Amygdala (tissue), 56 donors: ENCODE measurements around the gene TRIP12.
"Not testable (repeated sequence)": the region's sequence is repeated elsewhere in the genome, so short reads cannot be mapped to it uniquely, and the experiment has no call there.

ENCODE experiments used
- DNase-seq, 56 donors: peaks; one replicate each; lab custom pipeline; 2025; lab: John Stamatoyannopoulos, UW

Gene TRIP12

DNA sequence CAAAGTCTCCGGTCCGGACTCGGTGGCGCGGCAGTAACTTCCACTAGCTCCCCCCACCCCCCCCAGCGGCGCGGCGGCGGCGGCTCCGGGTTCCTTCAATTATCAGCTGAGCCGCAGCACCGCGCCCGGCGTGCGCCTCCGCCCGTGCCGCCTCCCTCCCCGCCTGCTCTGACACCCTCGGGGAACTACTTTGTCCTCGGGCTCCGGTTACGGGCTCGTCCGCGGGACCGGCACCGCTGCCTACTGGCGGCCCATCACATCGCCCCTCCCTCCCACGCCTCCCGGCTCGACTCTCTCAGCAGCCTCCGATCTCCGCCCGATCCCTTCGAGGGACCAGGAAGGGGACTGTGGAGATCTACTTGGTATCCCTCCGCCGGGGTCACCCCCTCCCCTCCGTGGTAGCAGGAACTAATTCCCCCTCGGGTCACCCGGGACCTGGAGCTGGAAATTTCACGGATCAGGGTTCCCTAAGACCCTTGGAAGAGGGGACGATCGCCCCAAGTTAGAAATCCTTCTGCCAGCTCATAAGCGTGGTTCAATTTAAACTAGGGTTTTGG is at the start of gene TRIP12:
Gene TRIP12 (minus strand): TSS at position 118 of the 557 bp plus-strand sequence. CDS start 41,930 bp downstream, outside the sequence.
- DNase-seq, result peak; percentile 58 to 99 (median 92)

DNA sequence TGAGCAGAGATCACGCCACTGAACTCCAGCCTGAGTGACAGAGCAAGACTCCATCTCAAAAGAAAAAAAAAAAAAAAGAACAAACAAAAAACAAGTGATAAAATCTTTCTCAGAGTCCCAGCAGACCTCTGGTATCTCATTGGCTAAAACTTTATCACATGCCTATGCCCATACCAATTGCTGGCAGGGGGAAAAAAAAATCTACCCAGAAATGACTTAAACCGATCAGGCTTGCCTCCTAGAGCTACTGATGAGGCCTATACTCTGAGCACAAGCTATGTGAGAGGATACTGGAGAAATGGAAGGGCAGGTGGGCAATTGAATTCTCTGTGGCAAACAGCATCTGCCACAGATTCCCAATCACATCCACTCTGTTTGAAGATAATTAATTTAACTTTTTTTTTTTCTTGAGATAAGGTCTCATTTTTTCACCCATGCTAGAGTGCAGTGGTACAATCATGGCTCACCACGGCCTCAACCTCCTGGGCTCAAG is 49.5 kb upstream of the TRIP12 start:
- DNase-seq, result no peak

DNA sequence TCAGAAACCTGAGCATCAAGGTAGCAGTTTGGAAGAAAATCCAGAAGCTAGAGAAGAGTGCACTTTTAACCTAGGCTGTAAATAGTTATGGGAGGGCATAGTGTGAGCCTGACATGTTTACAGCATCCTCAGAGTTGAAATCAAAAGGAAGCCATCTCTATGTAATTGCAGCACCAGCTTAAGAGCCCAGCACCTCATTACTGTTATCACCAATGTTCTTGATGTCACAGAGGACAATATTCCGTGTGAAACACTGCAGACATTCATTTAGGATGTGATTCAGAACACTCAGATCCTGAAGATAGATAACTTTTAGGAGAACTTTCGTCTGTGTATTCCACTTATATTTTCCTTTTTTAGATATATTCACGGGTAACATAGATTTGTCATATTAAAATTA is 48.6 kb upstream of the TRIP12 start:
- no peak for DNase-seq

DNA sequence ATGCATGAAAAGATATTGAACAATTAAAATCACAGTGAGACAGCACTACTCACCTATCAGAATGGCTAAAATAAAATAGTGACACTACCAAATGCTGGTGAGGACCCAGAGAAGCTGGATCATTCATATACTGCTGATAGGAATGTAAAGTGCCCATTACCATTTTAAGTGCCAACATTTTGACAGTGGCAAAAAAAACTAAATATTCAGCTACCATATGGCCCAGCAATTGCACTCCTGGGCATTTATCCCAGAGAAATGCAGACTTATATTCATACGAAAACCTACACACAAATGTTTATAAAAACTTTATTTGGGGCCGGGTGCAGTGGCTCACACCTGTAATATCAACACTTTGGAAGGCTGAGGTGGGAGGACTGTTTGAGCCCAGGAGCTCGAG is 48.1 kb upstream of the TRIP12 start:
- no peak for DNase-seq

DNA sequence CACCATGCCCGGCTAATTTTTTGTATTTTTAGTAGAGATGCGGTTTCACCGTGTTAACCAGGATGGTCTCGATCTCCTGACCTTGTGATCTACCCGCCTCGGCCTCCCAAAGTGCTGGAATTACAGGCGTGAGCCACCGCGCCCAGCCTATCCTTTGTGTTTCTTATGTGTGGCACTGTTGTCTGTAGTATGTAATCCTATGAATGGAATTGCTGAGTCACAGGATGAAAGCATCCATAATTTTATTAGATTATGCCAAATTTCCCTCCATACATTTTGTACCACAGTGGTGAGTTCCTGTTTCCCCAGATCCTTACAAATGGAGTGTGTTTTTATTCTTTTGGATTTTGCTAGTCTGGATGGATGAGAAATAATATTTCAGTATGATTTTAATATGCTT is 41.8 kb upstream of the TRIP12 start:
- DNase-seq, result not testable (repeated sequence)

DNA sequence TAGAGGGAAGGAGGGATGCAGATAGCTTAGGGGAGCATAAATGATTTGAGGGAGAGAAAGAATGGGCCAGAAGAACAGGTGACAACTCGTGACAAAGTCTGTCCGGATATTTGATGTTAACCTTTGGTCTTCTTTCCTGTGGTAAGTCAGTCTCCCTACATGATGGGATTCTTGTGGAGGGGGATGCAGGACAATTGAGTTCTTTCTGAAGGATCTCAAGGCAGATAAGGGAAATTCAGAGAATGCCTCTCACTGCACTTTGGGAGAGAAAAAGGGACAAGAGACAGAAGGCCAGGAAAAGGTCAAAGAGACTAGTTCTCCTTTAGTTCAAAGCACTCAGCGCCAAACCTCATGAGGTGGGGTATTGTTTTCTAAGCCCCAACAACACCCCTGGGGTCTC is 34.7 kb upstream of the TRIP12 start:
- DNase-seq, result no peak

DNA sequence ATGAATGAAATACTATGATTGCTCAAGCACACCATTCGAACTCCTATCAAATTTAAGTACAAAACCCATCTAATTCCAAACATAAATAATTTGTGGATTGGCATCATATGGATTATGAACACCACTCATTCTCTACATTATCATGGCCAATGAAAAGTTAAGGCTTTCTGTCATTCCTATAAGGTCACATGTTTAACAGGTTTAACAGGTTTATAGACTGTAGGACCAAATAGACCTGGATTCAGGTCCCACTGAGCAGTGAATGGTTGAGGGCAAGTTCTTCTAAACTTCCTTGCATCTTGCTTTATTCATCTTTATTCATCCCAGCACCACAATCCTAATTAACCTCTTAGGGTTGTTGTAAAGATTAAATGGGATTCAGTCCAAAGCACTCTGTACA is 33.9 kb upstream of the TRIP12 start:
- DNase-seq, result no peak

DNA sequence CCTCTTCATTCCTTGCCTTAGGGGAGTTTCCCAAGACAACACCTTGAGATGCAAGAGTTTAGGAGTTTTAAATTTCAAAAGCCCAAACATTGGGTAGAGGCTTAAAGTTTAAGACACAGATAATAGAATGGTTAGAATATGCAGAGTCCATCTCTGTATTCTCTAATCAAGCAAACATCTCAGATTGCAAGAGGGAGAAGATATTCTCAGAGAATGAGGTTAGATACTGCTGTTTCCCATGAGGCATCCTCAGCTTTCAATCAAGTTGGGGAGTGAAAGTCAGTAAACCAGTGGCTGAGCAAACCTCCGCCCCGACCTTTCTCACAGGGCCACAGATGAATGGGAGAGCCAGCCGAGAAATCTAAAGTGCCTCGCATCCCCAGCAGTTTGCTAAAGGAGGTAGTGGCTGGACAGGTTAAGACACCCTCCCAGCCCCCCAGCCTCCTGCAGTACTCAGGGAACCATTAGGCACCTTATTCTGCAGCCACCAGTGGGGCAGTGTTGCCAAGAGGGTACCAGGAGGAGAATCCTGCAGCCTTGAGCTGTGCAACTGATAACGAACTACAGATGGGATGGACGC is 30.5 kb upstream of the TRIP12 start:
- DNase-seq, result no peak

DNA sequence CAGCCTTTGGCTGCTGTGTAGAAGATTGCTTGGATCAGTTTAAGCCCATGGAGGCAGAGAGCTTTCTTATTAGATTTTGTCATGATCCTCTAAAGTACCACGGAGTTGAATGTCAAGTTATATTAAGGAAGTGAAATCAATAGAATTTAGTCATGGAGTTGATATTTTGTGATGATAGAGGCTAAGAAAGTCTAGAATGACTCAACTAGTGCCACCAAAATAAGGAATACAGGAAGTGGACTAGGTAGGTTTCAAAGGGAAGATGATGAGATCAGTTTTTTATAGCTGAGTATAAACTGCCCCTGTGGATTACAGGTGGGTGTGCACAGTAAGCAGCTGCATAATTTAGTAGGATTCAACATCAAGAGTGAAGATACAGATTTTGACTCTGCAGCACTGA is 25.7 kb upstream of the TRIP12 start:
- DNase-seq, result no peak

DNA sequence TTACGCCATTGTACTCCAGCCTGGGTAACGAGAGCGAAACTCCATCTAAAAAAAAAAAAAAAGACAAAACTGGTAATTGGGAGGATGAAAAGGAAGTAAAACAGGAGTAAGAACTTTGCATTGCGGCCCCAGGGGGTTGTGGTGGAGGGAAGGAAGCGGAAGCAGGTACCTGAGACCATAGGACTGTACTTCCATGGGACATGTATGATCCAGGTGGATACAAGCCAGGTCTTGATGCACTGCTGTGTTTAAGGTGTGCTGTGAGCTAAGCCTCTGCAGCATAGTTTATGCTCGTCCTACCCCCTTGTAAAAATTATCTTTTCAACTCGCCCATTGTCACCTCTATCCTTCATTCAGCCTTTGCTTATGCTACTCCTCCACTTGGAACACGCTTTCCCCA is 24.2 kb upstream of the TRIP12 start:
- DNase-seq, result no peak

DNA sequence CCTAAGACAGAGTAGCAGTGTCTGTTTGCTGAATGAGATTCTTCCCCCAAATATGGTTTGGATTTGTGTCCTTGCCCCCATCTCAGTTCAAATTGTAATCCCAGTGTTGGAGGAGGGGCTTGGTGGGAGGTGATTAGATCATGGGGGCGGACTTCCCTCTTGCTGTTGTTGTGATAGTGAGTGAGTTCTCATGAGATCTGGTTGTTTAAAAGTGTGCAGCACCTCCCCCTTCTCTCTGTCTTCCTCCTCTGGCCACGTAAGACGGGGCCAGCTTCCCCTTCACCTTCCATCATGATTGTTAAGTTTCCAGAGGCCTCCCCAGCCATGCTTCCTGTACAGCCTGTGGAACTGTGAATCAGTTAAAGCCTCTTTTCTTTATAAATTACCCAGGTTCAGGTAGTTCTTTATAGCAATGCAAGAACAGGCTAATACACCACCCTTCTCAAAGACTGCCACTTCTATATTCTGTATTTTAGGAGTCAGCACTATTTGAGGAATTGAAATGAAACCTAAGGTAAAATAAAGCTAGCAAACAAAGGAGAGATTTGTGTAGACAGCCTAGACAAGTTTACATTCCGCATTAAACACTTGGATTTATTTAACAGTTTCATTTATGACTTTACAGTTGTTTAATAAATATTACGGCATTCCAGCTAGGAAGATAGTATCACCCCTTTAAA is 22.1 kb upstream of the TRIP12 start:
- no peak for DNase-seq

DNA sequence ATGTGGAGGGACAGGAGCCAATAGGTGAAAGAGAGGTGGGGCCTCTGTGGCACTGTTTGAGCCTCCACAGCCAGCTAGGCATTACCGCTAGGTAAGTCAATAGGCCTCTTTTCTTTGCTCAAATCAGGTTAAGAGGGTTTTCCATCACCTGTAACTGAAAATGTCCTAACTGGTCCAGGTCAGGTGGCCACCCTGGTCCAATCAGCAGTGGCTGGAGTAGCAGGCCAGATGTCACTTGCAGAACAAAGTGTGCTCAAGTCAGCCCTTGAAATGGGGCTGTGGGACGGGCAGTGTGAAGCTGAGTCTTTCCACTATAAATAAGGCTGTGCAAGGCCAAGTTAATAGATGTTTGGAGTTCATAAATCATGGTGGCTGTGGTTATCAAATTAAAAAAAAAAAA is 21.4 kb upstream of the TRIP12 start:
- no peak for DNase-seq

DNA sequence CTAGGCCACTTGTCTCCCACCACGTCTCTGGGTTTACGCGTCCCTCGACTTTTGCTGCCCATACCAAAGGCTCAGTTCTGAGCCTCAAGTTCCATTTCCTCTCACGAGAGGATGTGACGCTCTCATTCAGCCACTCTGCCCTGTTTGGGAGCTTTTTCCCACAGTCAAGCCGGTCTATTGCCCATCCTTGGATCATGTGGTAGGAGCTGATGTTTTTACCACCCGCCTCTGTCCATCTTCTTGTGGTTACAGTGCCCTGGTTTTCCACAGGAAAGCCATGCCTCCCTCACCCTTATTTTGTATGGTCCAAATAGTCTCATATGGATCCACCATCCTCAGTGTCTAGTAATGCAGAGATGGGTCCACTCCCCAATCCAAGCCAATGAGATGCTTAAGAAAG is 20.9 kb upstream of the TRIP12 start:
- DNase-seq, result no peak

DNA sequence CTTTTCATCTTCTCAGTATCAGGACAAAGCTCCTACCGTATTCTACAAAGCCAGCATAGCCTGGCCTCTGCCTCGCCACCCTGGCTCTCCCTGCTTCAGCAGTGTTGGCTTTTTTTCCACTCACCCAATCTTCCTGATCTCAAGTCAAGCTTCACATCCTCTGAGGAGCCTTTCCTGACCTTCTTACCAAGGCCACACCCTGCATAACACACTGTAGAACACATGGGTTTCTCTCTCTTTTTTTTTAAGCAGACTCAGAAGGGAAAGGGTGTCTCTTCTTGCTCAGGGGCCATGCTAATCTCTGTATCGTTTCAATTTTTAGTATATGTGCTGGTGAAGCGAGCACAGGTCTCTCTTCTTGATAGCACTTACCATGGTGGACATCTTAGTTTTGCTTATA is 15.7 kb upstream of the TRIP12 start:
- DNase-seq, result no peak

DNA sequence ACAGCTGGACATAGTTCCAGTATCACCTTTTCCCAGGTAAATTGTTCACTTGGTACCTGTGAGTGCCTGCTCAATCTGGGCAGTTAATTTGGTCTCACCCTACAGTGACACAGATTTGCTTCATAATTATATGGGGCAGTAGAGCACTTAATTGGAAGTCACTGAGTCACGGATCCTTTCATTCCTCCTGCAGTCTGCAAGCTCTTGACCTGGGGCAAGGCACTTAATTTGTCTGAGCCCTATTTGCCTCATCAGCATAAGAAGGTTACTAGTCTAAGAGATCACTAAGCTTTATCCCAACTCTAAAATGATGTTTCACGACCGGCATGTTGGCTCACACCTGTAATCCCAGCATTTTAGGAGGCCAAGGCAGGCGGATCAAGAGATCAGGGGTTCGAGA is 9.4 kb upstream of the TRIP12 start:
- DNase-seq, result no peak

DNA sequence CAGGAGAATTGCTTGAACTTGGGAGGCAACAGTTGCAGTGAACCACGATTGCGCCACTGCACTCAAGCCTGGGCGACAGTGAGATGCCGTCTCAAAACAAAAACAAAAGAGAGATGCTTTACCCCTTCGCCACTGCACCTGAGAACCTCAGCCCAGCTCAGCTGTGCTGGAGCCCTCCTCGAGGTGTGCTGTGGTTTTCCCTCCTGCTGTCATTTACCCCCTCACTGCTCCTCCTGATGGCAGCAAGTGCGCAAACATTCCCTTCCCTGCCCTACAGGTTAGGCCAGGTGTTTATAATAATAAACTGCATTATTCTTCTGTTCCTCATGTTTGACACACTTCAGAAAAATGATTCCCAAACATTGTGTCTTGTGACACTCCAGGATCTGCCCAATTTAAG is 8.8 kb upstream of the TRIP12 start:
- no peak for DNase-seq

DNA sequence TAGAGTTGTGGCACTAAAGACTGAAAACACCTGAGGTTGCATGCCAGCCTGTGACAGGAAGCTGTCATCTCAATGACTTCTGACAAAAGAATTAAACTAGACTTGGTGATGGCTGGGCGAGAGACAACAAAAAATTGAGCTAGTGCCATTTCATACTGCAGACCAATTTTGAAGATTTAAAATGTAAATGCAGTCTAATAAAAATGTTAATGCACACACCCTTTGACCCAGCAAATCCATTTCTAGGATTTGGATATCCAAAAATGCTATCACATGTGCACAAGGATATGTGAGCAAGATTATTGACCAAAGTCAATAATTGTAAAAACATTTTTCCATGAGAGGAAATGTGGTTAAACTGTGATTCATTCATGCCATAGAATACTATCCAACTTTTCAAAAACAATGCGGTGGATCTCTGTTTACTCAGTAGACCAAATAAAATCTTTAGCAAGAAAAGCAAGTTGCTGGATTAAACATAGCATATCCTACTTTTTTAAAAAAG is 6.1 kb upstream of the TRIP12 start:
- DNase-seq, result no peak

DNA sequence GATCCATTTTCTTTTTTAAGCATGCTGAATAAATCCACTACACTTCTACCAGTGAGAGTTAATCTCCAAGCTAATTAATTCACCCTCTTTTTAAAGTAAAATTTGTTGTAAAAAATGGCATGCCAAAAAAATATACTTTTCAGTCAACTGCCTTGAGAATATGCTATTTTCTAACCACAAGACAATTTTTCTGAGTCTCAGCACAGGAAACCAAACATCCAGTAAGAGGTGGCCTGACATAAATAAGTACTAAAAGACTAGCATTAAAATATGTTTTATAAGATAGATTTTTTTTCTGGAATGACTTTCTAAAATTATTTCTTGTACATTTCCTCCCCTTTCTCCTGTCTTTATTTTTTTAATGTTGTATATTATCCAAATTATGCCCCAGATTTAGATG is 3.4 kb upstream of the TRIP12 start:
- no peak for DNase-seq

DNA sequence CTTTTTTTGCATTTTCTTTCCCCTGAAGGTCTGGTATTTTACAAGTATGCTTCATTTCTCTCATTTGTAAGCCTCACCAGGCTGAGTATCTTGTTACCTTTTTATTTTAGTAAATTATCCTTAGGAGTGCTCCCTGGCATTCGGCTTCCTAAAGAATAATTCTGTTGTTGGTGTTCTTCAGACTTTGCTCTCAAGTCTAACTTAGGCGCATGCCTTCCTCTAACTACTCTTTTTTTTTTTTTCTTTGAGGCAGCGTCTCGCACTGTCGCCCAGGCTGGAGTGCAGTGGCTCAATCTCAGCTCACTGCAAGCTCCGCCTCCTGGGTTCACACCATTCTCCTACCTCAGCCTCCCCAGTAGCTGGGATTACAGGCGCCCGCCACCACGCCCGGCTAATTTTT is 2.7 kb upstream of the TRIP12 start:
- not testable (repeated sequence) for DNase-seq

DNA sequence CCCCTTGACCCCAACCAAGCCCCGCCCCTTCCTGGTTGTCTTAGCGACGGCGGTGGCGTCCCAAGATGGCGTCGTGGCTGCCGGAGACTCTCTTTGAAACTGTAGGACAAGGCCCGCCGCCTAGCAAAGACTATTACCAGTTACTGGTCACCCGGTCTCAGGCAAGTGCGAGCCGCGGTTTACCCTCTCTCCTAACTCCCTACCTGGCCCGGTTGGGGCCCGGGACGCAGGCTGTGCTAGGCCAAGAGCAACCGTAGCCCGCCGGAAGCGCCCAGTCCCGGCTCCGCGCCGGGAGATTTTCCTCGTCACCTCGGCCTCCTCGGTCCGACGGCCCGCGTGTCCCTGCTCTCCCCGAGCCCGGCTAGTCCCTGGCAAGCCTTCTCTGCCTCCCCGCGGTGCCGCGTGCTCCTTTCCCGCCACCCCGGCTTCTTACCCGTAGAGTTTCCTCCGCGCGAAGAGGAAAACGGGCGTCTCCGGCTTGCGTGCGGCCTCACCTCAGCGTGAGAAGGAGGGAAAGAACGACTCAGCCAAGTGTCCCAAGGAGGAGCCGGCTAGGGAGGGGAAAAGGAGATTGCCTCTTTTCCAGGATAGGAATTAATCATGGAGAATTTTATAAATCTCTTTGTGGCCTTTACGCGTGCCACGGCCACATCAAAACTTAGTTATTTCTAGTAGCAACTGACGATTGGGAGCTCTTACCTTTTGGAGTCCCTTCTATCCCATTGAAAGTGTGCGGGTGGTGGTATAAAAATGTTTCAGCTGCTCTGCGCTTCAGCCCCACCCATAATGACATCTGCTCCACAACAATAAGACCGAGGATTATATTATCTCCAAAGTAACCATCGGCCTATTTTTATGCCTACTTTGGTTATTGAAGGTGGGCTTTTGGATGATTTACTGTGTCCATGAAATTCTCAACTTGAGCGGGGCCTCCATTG is 909 bp upstream of the TRIP12 start, which contains the start of gene FBXO36:
Gene FBXO36 (plus strand): TSS at position 55 of the 938 bp plus-strand sequence. CDS start 11 bp downstream, at position 66.
- DNase-seq, result peak in 43 of 56 donors; percentile 46 to 98 (median 89)
